Endothelial cell of umbilical vein (primary cell): Measurements from ENCODE around the gene KY. TPM values are rescaled to one million over a fixed set of nuclear protein-coding genes. Genes with fewer than 3 reads are reported as not detected.

Experiments
- BruUV-seq: library from RNA; stranded (reverse); fragments of 400-500 nt; replicated peaks from 2 replicates; lab custom pipeline; 2021; lab: Mats Ljungman, UMichigan
- CTCF ChIA-PET: fragments of 300-600, 350-600 bp; sonication (Branson Sonifier 250); formaldehyde crosslinking; loops from one replicate; lab custom pipeline; 2021; ENCODE audit warnings: antibody characterized with exemption, inconsistent platforms; lab: Charles Lee
- POLR2A ChIA-PET: fragments of 300-600, 350-600 bp; sonication (Branson Sonifier 250); formaldehyde crosslinking; loops from one replicate; lab custom pipeline; 2021; ENCODE audit warnings: antibody characterized with exemption, inconsistent platforms; lab: Charles Lee
- DNase-seq: peaks from one replicate; pipeline ENCODE4 v3.0.0-alpha.2; 2011; ENCODE audit warnings: low read depth, low spot score
- FAIRE-seq: peaks from 2 replicates; lab custom pipeline; 2011; peaks lifted over from hg19 to GRCh38; lab: Jason Lieb, UNC
- H2AFZ ChIP-seq: 2 replicates; pipeline ENCODE4 v1.6.0; 2012; ENCODE audit warnings: low read depth, low read length, control low read depth, inconsistent platforms
- H3K27ac ChIP-seq: 2 replicates; pipeline ENCODE4 v1.5.1; 2011; ENCODE audit warnings: low read depth, mild to moderate bottlenecking, control low read depth, low read length, moderate library complexity; ENCODE audit not compliant: insufficient read depth
- H3K27me3 ChIP-seq, 2 experiments: 2 replicates each; pipeline versions ENCODE4 v1.6.0 to v1.6.1; 2011; ENCODE audit warnings: low read length in 2 of 2, mixed read lengths in 1 of 2; ENCODE audit not compliant: control insufficient read depth in 2 of 2, insufficient read depth in 2 of 2
- H3K36me3 ChIP-seq, 2 experiments: 2 replicates in 1 of 2; 3 replicates in 1 of 2; pipeline ENCODE4 v1.5.1; 2011; ENCODE audit warnings: low read length in 2 of 2, mild to moderate bottlenecking in 1 of 2, moderate library complexity in 1 of 2; ENCODE audit not compliant: control insufficient read depth in 2 of 2, insufficient read depth in 2 of 2; ENCODE audit errors: extremely low read depth in 1 of 2
- H3K4me1 ChIP-seq: 3 replicates; pipeline ENCODE4 v1.5.1; 2011; ENCODE audit warnings: mild to moderate bottlenecking, low read length; ENCODE audit not compliant: control insufficient read depth, insufficient read depth; ENCODE audit errors: extremely low read depth
- H3K4me2 ChIP-seq: 2 replicates; pipeline ENCODE4 v1.6.1; 2011; ENCODE audit warnings: low read length, control low read depth, mixed read lengths; ENCODE audit not compliant: insufficient read depth
- H3K4me3 ChIP-seq, 3 experiments: fragments of 200-600 bp in 1 of 3; sonication (generic), shearing (Covaris generic) in 1 of 3; replicated peaks in 1 of 3; 2 replicates each; pipeline ENCODE4 v1.5.1; 2011 to 2016; ENCODE audit warnings: control low read depth in 3 of 3, low read length in 3 of 3, mild to moderate bottlenecking in 2 of 3, inconsistent platforms in 1 of 3, low read depth in 1 of 3, moderate library complexity in 1 of 3; ENCODE audit not compliant: insufficient read depth in 1 of 3
- H3K79me2 ChIP-seq: 2 replicates; pipeline ENCODE4 v1.6.0; 2012; ENCODE audit warnings: low read length, inconsistent platforms; ENCODE audit not compliant: control insufficient read depth, insufficient read depth
- H3K9ac ChIP-seq: replicated peaks from 2 replicates; pipeline ENCODE3; 2011; ENCODE audit warnings: low read length, control low read depth; ENCODE audit not compliant: insufficient read depth; ENCODE audit errors: extremely low read depth
- H3K9me1 ChIP-seq: replicated peaks from 3 replicates; pipeline ENCODE4 v1.6.0; 2011; ENCODE audit warnings: mild to moderate bottlenecking, low read length; ENCODE audit not compliant: control insufficient read depth, insufficient read depth; ENCODE audit errors: extremely low read depth
- H3K9me3 ChIP-seq: replicated peaks from 2 replicates; pipeline ENCODE4 v1.5.1; 2012; ENCODE audit warnings: low read length, inconsistent platforms; ENCODE audit not compliant: control insufficient read depth, insufficient read depth
- H4K20me1 ChIP-seq: replicated peaks from 2 replicates; pipeline ENCODE3; 2011; ENCODE audit warnings: mild to moderate bottlenecking, low read length; ENCODE audit not compliant: control insufficient read depth, insufficient read depth; ENCODE audit errors: extremely low read depth
- FOS ChIP-seq: IDR thresholded peaks from 2 replicates; pipeline ENCODE4 v1.6.1; 2011; ENCODE audit warnings: mild to moderate bottlenecking, low read length, moderate library complexity, borderline replicate concordance; ENCODE audit not compliant: insufficient read depth
- GATA2 ChIP-seq: IDR thresholded peaks from 2 replicates; pipeline ENCODE4 v1.7.0; 2011; ENCODE audit warnings: low read depth, mild to moderate bottlenecking, moderate library complexity, mixed read lengths, low read length; ENCODE audit not compliant: insufficient read length, insufficient read depth
- JUN ChIP-seq: IDR thresholded peaks from 2 replicates; pipeline ENCODE4 v1.6.1; 2011; ENCODE audit warnings: borderline replicate concordance, low read depth; ENCODE audit not compliant: insufficient read length, insufficient read depth
- POLR2AphosphoS5 ChIP-seq: IDR thresholded peaks from 2 replicates; pipeline ENCODE4 v1.6.1; 2012; ENCODE audit warnings: low read depth, mild to moderate bottlenecking, control low read depth, low read length, moderate library complexity; ENCODE audit not compliant: insufficient read depth
- dilution Hi-C: fragments of 300-500 bp; cut with MboI; formaldehyde crosslinking; loops from one replicate; pipeline ENCODE4 v1.15.0; 2019; ENCODE audit warnings: low sequenced_read_pairs; ENCODE audit not compliant: extremely low pct_ligation_motif_present
- intact Hi-C: fragments of 100-400 bp; cut with micrococcal nuclease; formaldehyde crosslinking; loops from one replicate; pipeline ENCODE4 v1.10.0; 2022
- polyA plus RNA-seq, 4 experiments: library from polyadenylated mRNA; depleted of rRNA in 3 of 4; stranded (reverse) in 3 of 4; unstranded in 1 of 4; fragments of >200 nt; gene quantifications; 2 replicates each; pipeline versions ENCODE4 v1.2.1 to v1.2.3, GENCODE V29; 2011 to 2012; ENCODE audit warnings: missing spikeins in 1 of 4
- total RNA-seq: library from RNA; stranded (reverse); gene quantifications from 2 replicates; pipeline ENCODE4 v1.2.3, GENCODE V29; 2021
- TF ChIP-seq, protein P1 (sequence below), 2 donors: IDR thresholded peaks; 1 replicate in 1 of 2; 2 replicates in 1 of 2; pipeline ENCODE4 v1.5.1; 2011; ENCODE audit warnings: low read length in 2 of 2, mild to moderate bottlenecking in 2 of 2, moderate library complexity in 2 of 2, control low read depth in 1 of 2, inconsistent platforms in 1 of 2, low read depth in 1 of 2; ENCODE audit not compliant: insufficient read depth in 1 of 2; ENCODE audit errors: extremely low read depth in 1 of 2
- TF ChIP-seq, protein P2 (sequence below): IDR thresholded peaks from 2 replicates; pipeline ENCODE4 v1.6.1; 2011; ENCODE audit not compliant: insufficient read depth, insufficient read length

KY gene
- total and polyA plus RNA-seq, 2 donors (not counting 3 experiments of a cell fraction or from before 2014, with no cell fraction given) = not detected

DNA sequence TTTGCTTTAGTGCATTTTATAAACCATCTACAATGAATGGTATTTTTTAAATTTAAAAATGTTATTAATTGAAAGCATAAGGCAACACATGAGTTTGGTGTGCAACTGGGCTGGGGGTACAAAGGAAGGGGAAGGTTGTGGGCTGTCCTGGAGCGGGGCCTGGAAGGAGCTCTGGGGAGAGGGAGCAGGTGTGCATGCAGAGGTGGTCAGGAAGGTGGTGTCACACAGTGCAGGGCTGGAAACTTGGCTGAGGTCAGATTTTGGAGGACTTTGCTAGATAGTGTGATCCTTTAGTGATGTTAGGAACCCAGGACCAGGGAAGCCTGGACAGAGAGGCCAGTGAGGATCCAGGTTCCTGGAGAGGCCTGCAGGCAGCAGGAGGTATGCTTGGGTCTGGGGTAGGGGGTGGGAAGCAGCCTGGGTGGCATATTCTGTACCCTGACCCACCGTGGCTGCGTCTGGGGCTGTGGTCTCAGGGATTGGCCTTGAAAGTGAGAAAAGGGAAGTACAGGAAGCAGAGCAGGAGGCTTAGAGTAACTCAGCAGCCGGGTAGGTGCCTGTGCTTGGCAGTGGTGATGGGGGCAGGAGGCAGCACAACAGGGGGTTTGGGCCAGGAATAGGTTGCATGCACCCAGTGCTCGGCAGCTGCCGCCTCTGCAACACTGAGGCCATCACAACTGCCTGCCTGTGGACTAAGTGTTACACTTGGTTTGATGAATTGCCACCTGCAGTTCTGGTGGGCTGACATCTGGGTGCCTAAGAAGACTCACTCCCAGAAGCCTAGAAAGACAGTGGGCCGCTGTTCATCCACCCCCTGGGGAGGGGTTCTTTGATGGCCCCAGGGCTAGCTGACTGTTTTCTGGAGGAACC is 33.0 kb downstream of the KY start:
- H3K27ac ChIP-seq = no peak overlapping the region
- POLR2A ChIA-PET = no interaction called here
- H3K9me3 ChIP-seq = no peaks in the 10 kb centered on the region

More for the DNA sequence above, 33.0 kb downstream of the KY start:
- H3K4me1 ChIP-seq = no peaks in the 10 kb centered on the region
- intact Hi-C loops (no loop called here), dilution Hi-C loops (no loop called here)
- BruUV-seq = no TSS peak
- H3K4me2 ChIP-seq = no peak overlapping the region
- H3K9ac ChIP-seq = no peak overlapping the region
- H3K27me3 ChIP-seq = no peaks in the 10 kb centered on the region
- no peaks in the 10 kb centered on the region for H3K79me2 ChIP-seq
- H3K9me1 ChIP-seq = no peaks in the 10 kb centered on the region
- H3K4me3 ChIP-seq = no peak overlapping the region
- CTCF ChIA-PET = interaction anchor here (1.0 to 6.6 kb wide), 2 partner anchors 9 to 15 kb away, joined by 3 to 42 read pairs; no protein-coding TSS in a partner anchor
- H3K36me3 ChIP-seq = no peaks in the 10 kb centered on the region
- no peak for DNase-seq
- no peak for FAIRE-seq
- no peaks in the 10 kb centered on the region for H4K20me1 ChIP-seq
- TF ChIP-seq, protein P1, sequence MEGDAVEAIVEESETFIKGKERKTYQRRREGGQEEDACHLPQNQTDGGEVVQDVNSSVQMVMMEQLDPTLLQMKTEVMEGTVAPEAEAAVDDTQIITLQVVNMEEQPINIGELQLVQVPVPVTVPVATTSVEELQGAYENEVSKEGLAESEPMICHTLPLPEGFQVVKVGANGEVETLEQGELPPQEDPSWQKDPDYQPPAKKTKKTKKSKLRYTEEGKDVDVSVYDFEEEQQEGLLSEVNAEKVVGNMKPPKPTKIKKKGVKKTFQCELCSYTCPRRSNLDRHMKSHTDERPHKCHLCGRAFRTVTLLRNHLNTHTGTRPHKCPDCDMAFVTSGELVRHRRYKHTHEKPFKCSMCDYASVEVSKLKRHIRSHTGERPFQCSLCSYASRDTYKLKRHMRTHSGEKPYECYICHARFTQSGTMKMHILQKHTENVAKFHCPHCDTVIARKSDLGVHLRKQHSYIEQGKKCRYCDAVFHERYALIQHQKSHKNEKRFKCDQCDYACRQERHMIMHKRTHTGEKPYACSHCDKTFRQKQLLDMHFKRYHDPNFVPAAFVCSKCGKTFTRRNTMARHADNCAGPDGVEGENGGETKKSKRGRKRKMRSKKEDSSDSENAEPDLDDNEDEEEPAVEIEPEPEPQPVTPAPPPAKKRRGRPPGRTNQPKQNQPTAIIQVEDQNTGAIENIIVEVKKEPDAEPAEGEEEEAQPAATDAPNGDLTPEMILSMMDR (IDR thresholded peaks at IDR 0.05; ENCODE audit: extremely low read depth in 1 of 2, insufficient read depth in 1 of 2, low read depth in 1 of 2, low read length in 2 of 2) = no peak
- TF ChIP-seq GATA2 (no peak), JUN (no peak), FOS (no peak), POLR2AphosphoS5 (no peak)
- TF ChIP-seq, protein P2, sequence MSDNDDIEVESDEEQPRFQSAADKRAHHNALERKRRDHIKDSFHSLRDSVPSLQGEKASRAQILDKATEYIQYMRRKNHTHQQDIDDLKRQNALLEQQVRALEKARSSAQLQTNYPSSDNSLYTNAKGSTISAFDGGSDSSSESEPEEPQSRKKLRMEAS = no peak
- no peak overlapping the region for H2AFZ ChIP-seq
